GM12873 (cell line): ENCODE results near the gene OCA2.

Experiments
- TF ChIP-seq, protein P1 (sequence below): IDR thresholded peaks from 2 replicates; pipeline ENCODE4 v1.5.1; 2012; ENCODE audit warnings: low read depth, mild to moderate bottlenecking, moderate library complexity, low read length, control low read depth; ENCODE audit not compliant: insufficient read depth; ENCODE audit errors: missing control alignments

The OCA2 gene

DNA sequence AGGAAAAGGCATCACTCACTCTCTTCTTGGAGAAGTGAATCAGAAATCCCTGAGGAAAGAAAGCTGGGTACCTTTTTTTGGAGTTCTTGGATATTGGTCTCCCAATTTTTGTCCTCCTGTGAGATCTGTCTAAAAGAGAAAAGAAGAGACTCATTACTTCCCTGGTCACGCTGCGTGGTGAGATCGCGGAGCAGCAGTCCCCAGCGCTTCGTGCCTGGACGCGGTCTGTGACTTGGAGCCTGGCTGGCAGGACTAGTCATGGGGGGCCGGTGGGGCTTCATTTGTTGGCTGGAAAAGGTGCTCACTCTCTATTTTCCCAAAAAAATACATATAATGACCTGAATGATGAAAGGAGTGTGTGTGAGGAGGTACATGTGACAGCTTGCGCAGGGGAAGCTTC is 144.0 kb downstream of the OCA2 start:
- TF ChIP-seq, protein P1, sequence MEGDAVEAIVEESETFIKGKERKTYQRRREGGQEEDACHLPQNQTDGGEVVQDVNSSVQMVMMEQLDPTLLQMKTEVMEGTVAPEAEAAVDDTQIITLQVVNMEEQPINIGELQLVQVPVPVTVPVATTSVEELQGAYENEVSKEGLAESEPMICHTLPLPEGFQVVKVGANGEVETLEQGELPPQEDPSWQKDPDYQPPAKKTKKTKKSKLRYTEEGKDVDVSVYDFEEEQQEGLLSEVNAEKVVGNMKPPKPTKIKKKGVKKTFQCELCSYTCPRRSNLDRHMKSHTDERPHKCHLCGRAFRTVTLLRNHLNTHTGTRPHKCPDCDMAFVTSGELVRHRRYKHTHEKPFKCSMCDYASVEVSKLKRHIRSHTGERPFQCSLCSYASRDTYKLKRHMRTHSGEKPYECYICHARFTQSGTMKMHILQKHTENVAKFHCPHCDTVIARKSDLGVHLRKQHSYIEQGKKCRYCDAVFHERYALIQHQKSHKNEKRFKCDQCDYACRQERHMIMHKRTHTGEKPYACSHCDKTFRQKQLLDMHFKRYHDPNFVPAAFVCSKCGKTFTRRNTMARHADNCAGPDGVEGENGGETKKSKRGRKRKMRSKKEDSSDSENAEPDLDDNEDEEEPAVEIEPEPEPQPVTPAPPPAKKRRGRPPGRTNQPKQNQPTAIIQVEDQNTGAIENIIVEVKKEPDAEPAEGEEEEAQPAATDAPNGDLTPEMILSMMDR: no peak

DNA sequence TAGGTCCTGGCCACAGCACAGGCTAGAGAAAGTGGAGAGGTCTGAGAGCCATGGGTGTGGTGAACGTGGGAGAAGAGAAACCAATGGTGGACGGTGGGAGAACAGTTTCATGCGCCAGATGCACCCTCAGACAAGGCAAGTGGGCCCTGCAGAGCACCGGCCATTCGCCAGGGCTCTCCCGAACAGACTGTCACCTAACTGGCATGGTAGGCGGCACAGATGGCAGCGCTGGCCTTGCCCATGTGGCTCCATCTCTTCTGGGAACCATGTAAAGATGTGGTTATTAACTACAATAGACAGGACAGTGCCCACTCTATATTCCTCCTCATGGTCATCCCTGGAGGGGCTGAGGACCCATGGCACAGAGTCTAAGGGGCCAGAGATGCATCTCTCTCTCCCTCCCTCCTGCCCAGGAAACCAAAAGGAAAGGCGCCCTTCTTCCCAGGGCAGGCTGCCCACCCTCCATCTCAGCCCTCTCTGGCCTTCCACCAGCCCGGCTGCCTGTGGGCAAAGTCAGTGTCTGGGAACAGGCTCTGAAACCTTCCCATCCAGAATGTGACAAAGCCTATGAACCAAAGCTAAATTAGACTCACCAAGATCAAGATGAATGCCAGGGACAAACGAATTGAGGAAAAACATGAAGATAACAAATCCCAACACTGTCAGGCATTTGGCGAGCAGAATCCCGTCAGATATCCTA is 147.8 kb downstream of the OCA2 start:
- TF ChIP-seq, protein P1: no peak

DNA sequence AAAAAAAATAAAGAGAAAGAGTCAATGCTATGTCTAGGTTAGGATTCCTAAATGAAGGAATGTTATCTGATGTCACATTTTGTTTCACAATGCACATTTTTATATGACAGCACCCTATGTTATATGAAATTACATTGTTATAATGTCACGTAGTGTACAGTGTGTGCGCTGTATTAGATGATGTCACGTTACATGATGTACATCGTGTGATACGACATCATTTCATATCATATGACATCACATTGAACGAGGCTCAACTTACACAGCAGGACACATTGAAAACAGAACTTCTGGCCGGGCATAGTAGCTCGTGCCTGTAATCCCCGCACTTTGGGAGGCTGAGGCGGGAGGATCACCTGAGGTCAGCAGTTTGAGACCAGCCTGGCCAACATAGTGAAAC is 150.0 kb downstream of the OCA2 start:
- TF ChIP-seq, protein P1: no peak

DNA sequence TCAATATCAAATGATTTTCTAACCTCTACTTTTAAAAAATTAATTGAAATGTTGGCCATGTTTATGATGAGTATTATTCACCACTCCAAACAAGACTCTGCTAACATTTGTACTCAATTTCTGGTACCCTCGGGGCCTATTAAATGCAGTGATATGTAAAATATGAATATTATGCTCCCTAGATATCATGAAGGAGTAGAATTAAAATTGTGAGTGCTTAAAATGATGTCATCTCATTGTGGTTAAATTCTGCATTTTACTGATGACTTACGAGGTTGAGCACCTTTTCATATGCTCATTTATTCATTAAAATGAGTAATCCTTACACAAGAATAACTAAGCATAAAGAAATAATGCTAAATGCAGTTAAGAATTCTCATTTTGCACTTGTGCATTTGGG is 159.9 kb downstream of the OCA2 start:
- TF ChIP-seq, protein P1: no peak

DNA sequence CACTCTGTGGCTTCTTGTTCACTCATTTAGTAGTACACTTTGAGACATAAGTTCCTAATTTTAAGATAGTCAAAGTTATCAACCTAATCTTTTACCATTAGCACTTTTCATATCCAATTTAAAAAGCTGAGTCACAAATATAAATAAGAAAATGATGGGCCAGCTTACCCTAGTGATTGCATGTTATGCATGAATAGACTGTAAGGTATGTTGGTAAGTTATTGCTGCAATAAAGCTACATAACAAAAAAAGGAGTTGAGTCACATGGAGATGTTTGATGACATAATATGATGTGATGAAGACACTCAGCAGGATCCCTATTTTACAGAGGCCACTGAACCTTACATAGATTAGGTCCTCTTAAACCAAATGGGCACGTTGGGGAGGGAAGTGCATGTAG is 161.3 kb downstream of the OCA2 start:
- TF ChIP-seq, protein P1: no peak

DNA sequence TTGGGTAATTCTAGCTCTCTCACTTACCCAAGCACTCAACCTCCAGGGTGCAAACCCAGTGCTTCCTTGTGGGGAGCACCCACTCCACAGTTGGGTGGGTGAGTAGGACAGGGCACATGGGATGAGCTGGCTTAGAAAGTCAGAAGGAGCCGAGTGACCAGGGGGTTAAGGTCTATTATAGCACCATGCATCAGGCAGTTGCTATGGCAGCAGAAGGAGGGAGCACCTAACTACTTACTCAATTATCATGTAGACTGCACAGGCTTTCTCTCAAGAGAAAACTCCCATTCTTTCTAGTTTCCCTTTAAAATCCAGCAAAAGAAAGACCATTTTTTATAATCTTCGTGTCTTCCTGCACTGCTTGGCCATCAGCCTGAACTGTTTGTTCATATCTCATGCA is 163.0 kb downstream of the OCA2 start:
- TF ChIP-seq, protein P1: no peak

DNA sequence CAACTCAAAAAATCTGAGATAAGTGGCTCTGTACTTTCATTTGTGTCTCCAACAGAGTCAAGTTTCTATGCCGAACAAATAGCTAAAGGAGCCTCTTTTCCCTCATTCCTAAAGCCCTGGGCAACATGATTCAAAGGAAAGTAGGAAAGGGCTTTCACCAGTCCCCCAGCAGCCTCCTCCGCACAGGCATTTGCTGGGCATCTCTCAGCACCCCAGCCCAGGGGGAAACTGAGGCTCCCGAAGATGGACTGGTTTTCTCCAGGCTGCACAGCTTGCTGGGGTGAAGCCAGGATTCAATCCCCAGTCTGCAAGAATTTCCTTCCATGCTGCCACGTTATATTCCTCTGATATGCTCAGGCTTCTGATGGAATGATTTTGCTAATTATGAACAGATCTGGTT is 163.8 kb downstream of the OCA2 start:
- TF ChIP-seq, protein P1: no peak

DNA sequence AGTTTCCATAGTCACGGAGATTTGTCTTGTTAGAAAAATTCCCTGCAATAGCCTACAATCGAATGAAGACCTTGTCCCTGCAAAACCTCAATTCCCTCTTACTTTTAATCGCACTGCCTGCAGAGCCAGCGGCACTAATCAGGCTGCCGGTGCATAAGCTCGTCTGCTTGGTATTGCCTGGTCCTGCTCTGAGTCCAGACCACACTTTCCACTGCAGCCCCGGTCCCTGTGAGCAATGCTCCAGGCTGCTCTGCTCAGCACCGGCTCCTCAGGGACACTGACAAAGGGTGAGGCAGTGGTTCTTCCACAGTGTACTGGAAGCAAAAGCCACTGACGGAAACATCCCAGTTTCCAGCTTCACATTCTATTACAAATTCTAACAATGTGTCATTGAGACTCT is 164.3 kb downstream of the OCA2 start:
- TF ChIP-seq, protein P1: no peak
